K562 (cell line): Measurements from ENCODE around the gene CHL1. TPM values are rescaled to one million over a fixed set of nuclear protein-coding genes. Genes with fewer than 3 reads are reported as not detected.

Source experiments
- ATAC-seq: fragments of 200-7000 bp; cut with Tn5 transposase; 3 replicates; pipeline ENCODE4 v1.9.1; 2020; ENCODE audit warnings: moderate library complexity
- BruUV-seq: library from RNA; stranded (reverse); fragments of 400-500 nt; replicated peaks from 2 replicates; lab custom pipeline; 2021; lab: Mats Ljungman, UMichigan
- CTCF ChIA-PET: fragments of 300-600 bp; formaldehyde crosslinking; extraction: SDS; loops from one replicate; lab custom pipeline; 2021; ENCODE audit warnings: low intra/inter-chr PET ratio; lab: Yijun Ruan, JAX
- POLR2A ChIA-PET: fragments of 300-600, 350-650 bp; sonication (Branson Sonifier 250); formaldehyde crosslinking; extraction: SDS; loops from one replicate; lab custom pipeline; 2021; ENCODE audit warnings: antibody characterized with exemption, inconsistent platforms; lab: Yijun Ruan, JAX
- DNase-seq, 4 experiments: peaks; one replicate each; pipeline versions ENCODE4 v3.0.0 to v3.0.0-alpha.2; 2011 to 2018; ENCODE audit warnings: low spot score in 3 of 4, mixed read lengths in 3 of 4; ENCODE audit errors: extremely low read depth in 1 of 4
- FAIRE-seq: peaks from 2 replicates; lab custom pipeline; 2011; peaks lifted over from hg19 to GRCh38; lab: Jason Lieb, UNC
- H2AFZ ChIP-seq: 2 replicates; pipeline ENCODE4 v1.6.0; 2011; ENCODE audit warnings: low read depth, low read length, control low read depth, inconsistent platforms
- H3K27ac ChIP-seq: fragments of 200-600 bp; 3 replicates; pipeline ENCODE4 v1.8.0; 2011; ENCODE audit warnings: low read depth, mild to moderate bottlenecking, control low read depth, inconsistent platforms, low read length, moderate library complexity, mixed read lengths; ENCODE audit errors: extremely low read depth
- H3K27me3 ChIP-seq, 2 experiments: fragments of 300-600 bp in 1 of 2; 2 replicates in 1 of 2; 3 replicates in 1 of 2; pipeline versions ENCODE4 v1.6.0 to v1.8.0; 2011; ENCODE audit warnings: inconsistent platforms in 2 of 2, low read length in 2 of 2, mild to moderate bottlenecking in 1 of 2, mixed read lengths in 1 of 2, moderate library complexity in 1 of 2; ENCODE audit not compliant: control insufficient read depth in 2 of 2, insufficient read depth in 2 of 2
- H3K36me3 ChIP-seq: fragments of 300-600 bp; 3 replicates; pipeline ENCODE4 v1.8.0; 2011; ENCODE audit warnings: mild to moderate bottlenecking, low read length, inconsistent platforms; ENCODE audit not compliant: control insufficient read depth, insufficient read depth
- H3K4me1 ChIP-seq, 2 experiments: fragments of 200-600 bp in 1 of 2; replicated peaks in 1 of 2; 2 replicates in 1 of 2; 3 replicates in 1 of 2; pipeline versions ENCODE4 v1.5.1 to v1.8.0; 2011; ENCODE audit warnings: inconsistent platforms in 2 of 2, low read length in 2 of 2, mild to moderate bottlenecking in 1 of 2, mixed read lengths in 1 of 2, moderate library complexity in 1 of 2; ENCODE audit not compliant: control insufficient read depth in 2 of 2, insufficient read depth in 2 of 2
- H3K4me2 ChIP-seq: 2 replicates; pipeline ENCODE4 v1.6.1; 2011; ENCODE audit warnings: low read length, control low read depth, inconsistent platforms, mixed read lengths; ENCODE audit not compliant: insufficient read depth
- H3K4me3 ChIP-seq: fragments of 200-600 bp; sonication (generic), shearing (Covaris generic); 2 replicates; pipeline ENCODE4 v1.5.1; 2016; ENCODE audit warnings: control low read depth, inconsistent platforms
- H3K79me2 ChIP-seq: fragments of 200-600 bp; 3 replicates; pipeline ENCODE4 v1.8.0; 2011; ENCODE audit warnings: low read length, inconsistent platforms; ENCODE audit not compliant: control insufficient read depth, insufficient read depth
- H3K9ac ChIP-seq, 2 experiments: 2 replicates each; pipeline versions ENCODE4 v1.6.0 to v1.6.1; 2011; ENCODE audit warnings: low read depth in 2 of 2, low read length in 2 of 2, control low read depth in 1 of 2, inconsistent platforms in 1 of 2, mild to moderate bottlenecking in 1 of 2, mixed read lengths in 1 of 2; ENCODE audit not compliant: insufficient read depth in 1 of 2
- H3K9me1 ChIP-seq: one replicate; pipeline ENCODE4 v1.6.0; 2011; ENCODE audit warnings: inconsistent platforms, mild to moderate bottlenecking, low read length, moderate library complexity; ENCODE audit not compliant: control insufficient read depth, insufficient read depth
- H3K9me3 ChIP-seq: replicated peaks from 2 replicates; pipeline ENCODE4 v1.5.1; 2011; ENCODE audit warnings: low read depth, low read length, inconsistent platforms; ENCODE audit not compliant: control insufficient read depth, insufficient read depth
- H4K20me1 ChIP-seq: replicated peaks from 2 replicates; pipeline ENCODE4 v1.6.1; 2011; ENCODE audit warnings: low read length, inconsistent platforms, mixed read lengths; ENCODE audit not compliant: control insufficient read depth, insufficient read depth
- CBFA2T2 ChIP-seq: fragments of 450-650 bp; conservative IDR thresholded peaks from 2 replicates; pipeline ENCODE4 v1.6.1; 2017; ENCODE audit warnings: mild to moderate bottlenecking
- CC2D1A ChIP-seq: fragments of 450-650 bp; IDR thresholded peaks from 2 replicates; pipeline ENCODE4 v1.6.1; 2017; ENCODE audit warnings: mild to moderate bottlenecking
- EZH2 ChIP-seq: IDR thresholded peaks from 2 replicates; pipeline ENCODE4 v1.6.1; 2012; ENCODE audit warnings: low read depth, mild to moderate bottlenecking, inconsistent platforms, low read length, borderline replicate concordance
- ILK ChIP-seq: fragments of 450-650 bp; IDR thresholded peaks from 2 replicates; pipeline ENCODE4 v1.6.1; 2016; ENCODE audit warnings: missing genetic modification characterization, low read depth, mild to moderate bottlenecking, missing compliant biosample characterization, moderate library complexity, borderline replicate concordance
- JUND ChIP-seq, 2 experiments: IDR thresholded peaks; 2 replicates in 1 of 2; 3 replicates in 1 of 2; pipeline ENCODE4 v1.6.1; 2011; ENCODE audit warnings: borderline replicate concordance in 2 of 2, low read depth in 2 of 2, low read length in 2 of 2, improper control_type of control experiment in 1 of 2, missing biosample characterization in 1 of 2, missing genetic modification characterization in 1 of 2, missing genetic modification reagents in 1 of 2
- MXD1 ChIP-seq: fragments of 250-450 bp; sonication (Bioruptor Pico); IDR thresholded peaks from 2 replicates; pipeline ENCODE4 v1.8.0; 2021; ENCODE audit warnings: borderline replicate concordance, mild to moderate bottlenecking, moderate library complexity; ENCODE audit not compliant: poor library complexity, severe bottlenecking
- STAT6 ChIP-seq: sonication (generic); formaldehyde crosslinking; IDR thresholded peaks from 2 replicates; pipeline ENCODE4 v1.8.1; 2023; ENCODE audit warnings: mild to moderate bottlenecking, missing genetic modification reagents
- ZNF280B ChIP-seq: fragments of 250-450 bp; sonication (Bioruptor Pico); IDR thresholded peaks from 2 replicates; pipeline ENCODE4 v1.5.1; 2021; ENCODE audit warnings: mild to moderate bottlenecking
- WGBS: fragments of 100-300 bp; shearing (Covaris generic); methylation state at CpG from one replicate; pipeline ENCODE4 v1.1.6; 2016; ENCODE audit warnings: low coverage, mixed read lengths; ENCODE audit not compliant: insufficient coverage; ENCODE audit errors: missing lambda C conversion rate; 5-methylcytosine and 5-hydroxymethylcytosine counted together
- in situ Hi-C: fragments of 300-500 bp; cut with MboI; formaldehyde crosslinking; loops from 4 replicates; pipeline ENCODE4 v1.15.0; 2018; ENCODE audit warnings: inconsistent platforms, mixed read lengths
- intact Hi-C: fragments of 100-400 bp; cut with micrococcal nuclease; formaldehyde crosslinking; loops from 2 replicates; pipeline ENCODE4 v1.14.2; 2022
- polyA plus RNA-seq, 8 experiments: library from polyadenylated mRNA; depleted of rRNA in 4 of 8; stranded (reverse) in 5 of 8; unstranded in 3 of 8; fragments of >200 nt; fragmentation: Nextera tagmentation in 2 of 8; fragmentation: Illumina TruSeq in 1 of 8; extraction: Ambion mirVana in 2 of 8; extraction: Trizol in 1 of 8; gene quantifications; 2 replicates each; pipeline versions ENCODE4 v1.2.1 to v1.2.3, GENCODE V29; 2011 to 2014; ENCODE audit warnings: inconsistent platforms in 1 of 8, missing spikeins in 1 of 8
- total RNA-seq, 7 experiments: library from RNA; depleted of rRNA in 6 of 7; stranded (reverse); fragments of >200 nt in 6 of 7; fragmentation: Illumina TruSeq in 2 of 7; extraction: Trizol in 2 of 7; gene quantifications; 2 replicates each; pipeline versions ENCODE4 v1.2.1 to v1.2.3, GENCODE V29; 2011 to 2021; ENCODE audit warnings: low replicate concordance in 1 of 7

CHL1 gene
- total and polyA plus RNA-seq, 9 of the 15 experiments (the other 6 are each of a cell fraction or from before 2014, with no cell fraction given), result 0.02 TPM; not detected in 8

- Histone ChIP-seq H3K4me3 (no peak overlapping the region), H3K36me3 (no peaks in the 10 kb centered on the region), H3K9me3 (no peaks in the 10 kb centered on the region; the same call in 1 of the 2 replicates), H3K4me2 (no peak overlapping the region), H3K9ac (no peak overlapping the region), H3K4me1 (no peaks in the 10 kb centered on the region), H4K20me1 (no peaks in the 10 kb centered on the region), H3K79me2 (no peaks in the 10 kb centered on the region), H2AFZ (no peak overlapping the region), H3K9me1 (no peaks in the 10 kb centered on the region), H3K27ac (no peak overlapping the region), H3K27me3 (no peaks in the 10 kb centered on the region)
- no TSS peak for BruUV-seq
- intact Hi-C loops (no loop called here), in situ Hi-C loops (no loop called here)
- TF ChIP-seq EZH2 (no peak), ILK (no peak), ZNF280B (CRISPR knock-in tag) (no peak), MXD1 (CRISPR knock-in tag) (no peak), JUND (IDR thresholded peaks at IDR 0.05; ENCODE audit: borderline replicate concordance, low read depth, low read length) (no peak), JUND (tag; IDR thresholded peaks at IDR 0.05; ENCODE audit: borderline replicate concordance, low read depth, low read length) (no peak), CC2D1A (no peak), CBFA2T2 (no peak), STAT6 (no peak)
- 4% methylated on average over 4 of the region's 4 CpGs for WGBS
- DNase-seq, result no peak
- ATAC-seq, result no peak
- ChIA-PET POLR2A (no interaction called here), CTCF (no interaction called here)
- FAIRE-seq, result no peak
These were observed 66.8 kb downstream of the CHL1 start for GRCh38 chr3:263393-263792.
